HUDEP-2 (cell line): ENCODE data around the gene GNG13.
"Not testable (repeated sequence)": the region's sequence is repeated elsewhere in the genome, so short reads cannot be mapped to it uniquely, and the experiment has no call there.

Experiments
- DNase-seq, 76 experiments: peaks; one replicate each; lab custom pipeline; 2025; ENCODE audit not compliant: unreplicated experiment in 76 of 76; lab: John Stamatoyannopoulos, UW

The GNG13 gene

DNA sequence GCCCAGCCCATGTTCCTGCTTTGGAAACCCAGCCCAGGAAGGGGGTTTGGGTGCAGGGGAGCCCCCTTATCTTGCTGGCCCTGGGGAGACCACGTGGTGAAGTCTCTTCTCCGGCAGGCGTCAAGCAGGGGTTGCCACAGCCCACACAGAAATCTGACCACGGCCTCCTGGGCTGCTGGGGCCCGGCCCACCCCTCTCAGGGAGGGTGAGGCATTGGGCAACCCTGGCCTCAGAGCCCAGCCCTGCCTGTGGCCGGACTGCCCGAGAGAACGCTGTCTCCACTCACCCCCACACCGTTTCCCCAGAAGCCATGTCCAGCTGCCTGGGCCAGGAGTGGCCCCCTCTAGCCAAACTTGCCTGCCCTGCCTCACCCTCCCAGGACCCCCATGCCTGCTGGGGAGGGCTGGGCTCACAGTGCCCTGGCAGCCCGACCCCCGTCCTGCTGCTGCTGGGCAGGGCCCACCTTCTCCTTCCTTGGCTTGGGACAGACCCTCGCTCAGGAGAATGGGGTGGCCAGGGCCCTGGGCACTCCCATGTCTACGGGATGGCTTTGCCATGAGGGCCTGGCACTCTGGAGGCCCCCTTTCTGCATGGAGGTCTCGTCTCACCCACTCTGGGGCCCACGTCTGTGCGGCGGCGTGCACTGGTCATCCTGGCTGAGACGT is 19.1 kb downstream of the GNG13 start:
- no peak for DNase-seq

DNA sequence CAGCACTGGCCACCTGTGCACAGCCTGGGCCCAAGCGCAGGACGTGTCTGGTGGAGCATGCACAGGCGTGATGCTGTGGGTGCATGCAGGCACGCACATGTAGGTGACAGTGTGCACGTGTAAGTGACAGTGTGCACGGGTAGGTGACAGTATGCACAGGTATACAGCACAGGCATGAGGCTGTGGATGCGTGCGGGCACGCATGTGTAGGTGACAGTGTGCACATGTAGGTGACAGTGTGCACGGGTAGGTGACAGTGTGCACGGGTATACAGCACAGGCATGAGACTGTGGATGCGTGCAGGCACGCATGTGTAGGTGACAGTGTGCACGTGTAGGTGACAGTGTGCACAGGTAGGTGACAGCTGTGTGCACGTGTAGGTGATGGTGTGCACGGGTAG is 20.2 kb downstream of the GNG13 start:
- DNase-seq = no peak

DNA sequence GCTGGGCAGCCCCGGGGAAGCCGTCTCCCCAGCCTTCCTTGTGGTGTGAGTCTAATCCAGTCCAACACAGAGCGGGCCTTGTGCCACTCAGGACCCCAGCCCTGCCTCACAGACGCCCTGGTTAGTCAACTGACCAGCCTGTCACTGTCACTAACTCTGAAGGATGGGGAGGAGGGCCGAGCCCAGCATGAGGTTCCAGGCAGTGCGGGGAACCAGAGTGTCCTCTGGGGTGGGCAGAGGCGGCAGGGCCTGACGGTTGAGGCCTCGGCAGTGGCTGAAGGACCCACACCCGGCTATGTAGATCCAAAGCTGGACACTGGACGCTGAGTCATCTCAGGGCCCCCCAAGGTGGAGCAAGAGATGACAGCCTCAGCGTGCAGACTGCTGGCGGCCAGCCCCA is 21.0 kb downstream of the GNG13 start:
- DNase-seq = no peak

DNA sequence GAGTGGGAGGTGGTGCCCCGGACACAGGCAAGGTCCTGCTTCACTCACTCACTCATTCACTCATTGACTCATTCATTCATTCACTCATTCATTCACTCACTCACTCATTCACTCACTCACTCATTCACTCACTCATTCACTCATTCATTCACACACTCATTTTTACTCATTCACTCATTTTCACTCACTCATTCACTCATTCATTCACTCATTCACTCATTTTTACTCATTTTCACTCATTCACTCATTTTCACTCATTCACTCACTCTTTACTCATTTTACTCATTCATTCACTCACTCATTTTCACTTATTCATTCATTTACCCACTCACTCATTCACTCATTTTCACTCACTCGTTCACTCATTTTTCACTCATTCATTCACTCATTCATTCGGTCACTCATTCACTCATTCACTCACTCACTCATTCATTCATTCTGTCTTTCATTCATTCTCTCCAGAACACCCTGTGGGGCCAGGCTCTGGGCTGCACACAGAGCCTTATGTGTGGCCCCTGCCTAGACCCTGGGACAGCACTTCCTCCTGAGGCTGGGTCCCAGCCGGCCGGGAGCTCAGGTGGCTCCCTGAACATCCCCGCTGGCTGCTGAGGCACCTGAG is 21.5 kb downstream of the GNG13 start:
- no peak for DNase-seq

DNA sequence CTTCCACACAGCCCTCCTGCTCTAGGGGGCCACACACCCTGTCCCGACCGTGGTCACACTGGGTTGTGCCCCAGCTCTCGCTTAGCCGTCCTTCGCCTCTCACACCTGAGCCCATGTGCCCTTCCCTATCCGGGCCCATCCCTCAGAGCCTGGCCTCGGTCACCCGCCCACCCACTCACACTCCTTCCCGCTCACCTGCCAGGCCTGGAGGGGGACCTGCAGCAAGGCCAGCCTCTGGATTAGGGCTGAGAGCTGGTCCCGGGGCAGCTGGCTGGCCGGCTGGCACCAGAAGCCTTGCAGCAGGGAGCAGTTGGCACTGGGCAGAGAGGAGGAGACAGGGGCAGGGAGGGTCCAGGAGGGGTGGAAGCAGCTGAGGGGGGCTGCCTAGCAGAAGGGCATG is 22.1 kb downstream of the GNG13 start:
- no peak for DNase-seq

DNA sequence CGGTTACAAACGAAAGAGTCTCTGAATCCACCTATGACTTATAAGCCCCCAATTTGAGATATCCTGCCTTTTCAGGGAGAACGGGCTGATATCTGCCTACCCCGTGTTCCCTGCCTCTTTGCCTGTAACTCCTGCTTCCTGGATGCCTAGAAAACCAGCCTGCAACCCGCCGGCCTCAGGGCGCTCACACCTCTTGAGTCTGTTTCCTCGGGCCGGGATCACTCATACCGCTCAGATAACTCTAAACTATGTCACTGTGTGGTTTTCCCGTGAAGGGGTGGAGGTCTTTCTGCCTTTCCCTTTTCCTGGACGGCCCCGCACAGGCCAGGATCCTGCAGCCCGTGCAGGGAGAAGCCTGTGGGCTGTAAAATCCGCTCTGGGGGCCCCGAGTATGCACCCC is 22.7 kb downstream of the GNG13 start:
- no peak for DNase-seq

DNA sequence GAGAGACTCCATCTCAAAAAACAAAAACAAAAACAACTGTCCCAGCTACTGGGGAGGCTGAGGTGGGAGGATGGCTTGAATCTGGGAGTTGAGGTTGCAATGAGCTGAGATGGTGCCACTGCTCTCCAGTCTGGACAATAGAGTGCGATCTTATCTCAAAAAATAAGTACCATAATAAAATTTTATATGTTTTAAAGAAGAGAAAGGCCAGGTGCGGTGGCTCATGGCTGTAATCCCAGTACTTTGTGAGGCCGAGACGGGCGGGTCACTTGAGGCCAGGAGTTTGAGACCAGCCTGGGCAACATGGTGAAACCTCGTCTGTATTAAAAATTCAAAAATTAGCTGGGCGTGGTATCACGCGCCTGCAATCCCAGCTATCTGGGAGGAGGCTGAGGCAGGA is 23.7 kb downstream of the GNG13 start:
- no peak for DNase-seq

DNA sequence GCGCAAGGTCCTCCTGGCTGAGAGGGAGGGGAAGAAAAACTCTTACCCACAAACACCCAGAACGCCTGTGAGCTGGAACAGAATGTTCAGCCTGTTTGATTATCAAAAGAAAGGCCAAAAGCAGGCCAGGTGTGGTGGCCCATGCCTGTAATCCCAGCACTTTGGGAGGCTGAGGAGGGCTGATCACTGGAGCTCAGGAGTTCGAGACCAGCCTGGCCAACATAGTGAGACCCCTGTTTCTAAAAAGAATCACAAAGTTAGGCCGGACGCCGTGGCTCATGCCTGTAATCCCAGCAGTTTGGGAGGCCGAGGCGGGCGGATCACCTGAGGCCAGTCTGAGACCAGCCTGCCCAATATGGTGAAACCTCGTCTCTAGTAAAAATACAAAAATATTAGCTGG is 24.2 kb downstream of the GNG13 start:
- not testable (repeated sequence) for DNase-seq

DNA sequence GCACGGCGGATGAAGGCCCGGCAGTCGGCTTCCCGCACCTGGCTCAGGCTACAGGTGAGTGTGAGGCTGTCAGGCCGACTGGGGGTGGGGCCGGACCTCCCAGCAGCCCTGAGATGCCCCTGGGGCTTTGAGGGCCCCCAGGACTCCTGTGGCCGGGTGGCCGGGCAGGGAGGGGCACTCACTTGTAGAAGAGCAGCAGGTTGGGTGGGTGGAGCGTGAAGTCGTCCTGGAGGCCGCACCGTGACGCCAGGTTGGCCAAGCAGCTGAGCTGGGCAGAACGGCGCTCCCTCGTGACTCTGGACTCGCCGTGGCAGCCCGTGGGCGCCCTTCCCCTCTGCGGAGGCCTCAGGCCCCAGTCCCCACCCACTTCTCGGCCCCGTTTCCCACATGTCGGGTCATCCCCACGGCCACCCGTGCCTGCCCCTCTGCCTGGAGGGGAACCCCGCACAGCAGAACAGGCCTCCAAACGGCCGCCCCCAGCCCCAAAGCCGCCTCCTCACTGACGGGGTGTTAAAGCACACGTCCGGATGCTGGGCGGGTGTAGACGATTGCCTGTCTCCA is 25.2 kb downstream of the GNG13 start:
- DNase-seq = no peak

DNA sequence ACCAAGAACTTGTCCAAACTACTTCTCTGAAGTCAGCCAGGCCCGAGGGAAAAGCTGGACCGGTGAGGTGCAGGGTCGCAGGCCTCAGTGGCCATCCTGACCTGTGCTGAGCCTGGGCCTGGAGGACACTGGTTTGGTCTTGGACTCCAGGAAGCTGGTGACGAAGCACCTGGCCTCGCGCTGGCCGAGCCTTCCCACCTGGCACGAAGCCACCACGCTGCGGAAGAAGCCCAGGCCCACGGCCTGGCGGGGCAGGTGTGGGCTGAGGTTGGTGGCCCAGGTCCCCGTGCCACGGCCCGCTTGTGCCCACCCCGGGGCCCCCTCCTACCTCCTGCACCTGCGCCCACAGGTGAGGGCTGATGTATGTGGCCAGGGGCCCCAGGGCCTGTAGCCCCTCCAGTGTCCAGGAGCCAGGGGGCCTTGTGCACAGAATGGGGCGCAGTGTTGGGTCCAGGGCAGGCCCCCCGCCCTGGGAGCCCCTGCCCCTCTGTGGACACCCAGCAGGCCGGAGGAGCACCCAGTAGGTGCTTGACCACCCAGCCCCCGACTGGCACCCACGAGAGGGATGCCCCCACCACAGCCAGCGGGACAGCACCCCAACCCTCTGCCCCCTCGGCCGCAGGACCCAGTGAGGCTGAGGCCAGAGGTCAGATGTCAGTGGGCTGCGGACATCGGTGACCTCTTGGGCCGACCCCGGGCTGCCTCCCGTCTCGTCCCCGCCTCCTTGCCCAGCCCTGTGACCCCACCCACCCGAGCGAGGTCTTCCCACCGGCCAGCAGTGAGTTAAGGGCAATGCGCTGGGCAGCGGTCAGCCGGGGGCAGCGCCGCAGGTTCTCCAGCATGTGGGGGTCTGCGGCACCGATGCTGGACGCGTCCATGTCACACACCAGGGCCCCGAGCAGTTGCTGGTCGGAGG is 26.2 kb downstream of the GNG13 start:
- DNase-seq = no peak

DNA sequence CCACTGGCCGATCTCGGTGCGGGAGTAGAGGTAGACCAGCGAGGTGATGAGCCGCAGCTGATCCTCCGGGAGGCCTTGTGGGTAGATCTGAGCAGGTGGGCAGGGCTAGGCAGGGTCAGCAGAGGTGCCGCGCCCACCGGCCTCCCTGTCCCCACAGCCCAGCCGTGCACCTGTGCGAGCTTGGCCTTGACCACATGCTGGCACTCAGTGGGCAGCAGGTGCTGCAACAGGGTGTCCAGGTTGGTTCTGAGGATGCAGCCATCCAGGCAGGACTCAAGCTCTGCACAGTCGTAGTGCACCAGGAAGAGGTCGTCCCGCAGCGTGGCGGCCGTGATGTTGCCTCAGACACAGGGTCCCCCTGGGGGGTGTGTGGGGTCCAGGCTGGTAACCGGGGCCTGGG is 27.6 kb downstream of the GNG13 start:
- DNase-seq = no peak

DNA sequence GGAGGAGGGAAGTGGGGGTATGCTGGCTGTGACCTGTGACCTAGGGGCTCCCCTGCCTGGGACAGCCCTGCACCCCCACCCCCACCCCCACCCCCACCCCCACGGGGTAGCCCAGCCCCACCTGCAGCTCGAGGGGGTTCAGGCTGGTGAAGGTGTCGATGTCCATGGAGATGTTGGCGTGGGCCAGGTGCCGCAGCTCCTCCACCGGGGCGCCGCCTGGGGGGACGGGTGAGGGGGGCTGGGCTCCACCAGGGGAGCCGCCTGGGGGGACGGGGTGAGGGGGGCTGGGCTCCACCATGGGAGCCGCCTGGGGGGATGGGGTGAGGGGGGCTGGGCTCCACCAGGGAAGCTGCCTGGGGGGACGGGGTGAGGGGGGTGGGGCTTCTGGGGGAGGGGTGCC is 30.1 kb downstream of the GNG13 start:
- no peak for DNase-seq

DNA sequence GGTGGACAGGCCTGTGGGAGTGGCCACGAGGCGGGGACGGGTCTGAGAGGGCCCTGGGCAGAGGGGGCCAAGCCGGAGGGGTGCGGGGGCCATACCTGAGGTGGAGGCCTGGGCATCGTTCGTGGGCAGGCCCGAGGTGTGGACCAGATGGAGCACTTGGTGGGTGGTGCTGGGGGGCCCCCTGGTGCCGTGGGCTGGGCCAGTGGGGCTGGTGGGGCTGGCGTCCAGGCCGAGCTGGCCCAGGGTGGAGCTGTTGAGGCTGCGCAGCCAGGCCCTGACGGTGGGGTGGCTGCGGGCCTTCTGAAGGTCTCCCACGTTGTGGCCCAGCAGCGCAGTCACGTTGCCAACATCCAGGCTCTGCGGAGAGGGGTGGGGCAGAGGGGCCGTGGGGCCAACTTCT is 30.6 kb downstream of the GNG13 start:
- no peak for DNase-seq

DNA sequence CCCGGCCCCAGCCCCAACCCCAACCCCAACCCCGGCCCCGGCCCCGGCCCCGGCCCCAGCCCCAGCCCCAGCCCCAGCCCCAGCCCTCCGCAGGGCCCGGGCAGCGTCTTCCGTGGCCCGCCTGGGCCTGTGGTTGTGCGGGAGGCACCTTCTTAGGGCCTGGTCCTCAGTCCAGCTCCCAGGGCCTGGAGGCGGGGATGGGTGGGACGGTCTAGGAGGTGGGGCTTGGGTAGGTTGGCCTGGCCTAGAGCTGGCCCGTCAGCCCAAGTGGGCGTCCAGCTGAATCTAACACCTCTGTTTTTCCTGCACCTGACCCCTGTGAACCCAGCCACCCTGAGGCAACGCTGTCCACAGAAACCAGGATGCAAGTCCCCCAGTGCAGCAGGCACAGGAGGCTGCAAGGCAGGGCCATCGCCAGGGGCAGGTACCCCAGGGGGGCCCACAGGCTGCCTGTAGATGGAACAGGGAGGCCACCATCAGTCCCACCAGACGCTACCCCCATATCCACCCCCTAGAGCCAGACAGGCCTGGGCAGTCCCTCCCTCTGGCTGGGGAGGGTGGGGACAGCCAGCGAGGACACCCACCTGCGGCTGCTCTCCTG is 31.2 kb downstream of the GNG13 start:
- DNase-seq = no peak

DNA sequence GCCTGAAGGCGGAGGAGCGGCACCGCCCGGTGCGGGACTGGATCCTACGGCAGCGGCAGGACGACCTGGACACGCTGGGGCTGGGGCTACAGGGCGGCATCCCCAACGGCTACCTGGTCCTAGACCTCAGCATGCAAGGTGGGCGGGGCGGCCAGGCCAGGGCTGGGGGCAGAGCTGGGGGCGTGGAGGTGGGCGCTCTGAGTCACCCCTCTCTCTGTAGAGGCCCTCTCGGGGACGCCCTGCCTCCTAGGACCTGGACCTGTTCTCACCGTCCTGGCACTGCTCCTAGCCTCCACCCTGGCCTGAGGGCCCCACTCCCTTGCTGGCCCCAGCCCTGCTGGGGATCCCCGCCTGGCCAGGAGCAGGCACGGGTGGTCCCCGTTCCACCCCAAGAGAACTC is 32.1 kb downstream of the GNG13 start:
- DNase-seq = no peak

DNA sequence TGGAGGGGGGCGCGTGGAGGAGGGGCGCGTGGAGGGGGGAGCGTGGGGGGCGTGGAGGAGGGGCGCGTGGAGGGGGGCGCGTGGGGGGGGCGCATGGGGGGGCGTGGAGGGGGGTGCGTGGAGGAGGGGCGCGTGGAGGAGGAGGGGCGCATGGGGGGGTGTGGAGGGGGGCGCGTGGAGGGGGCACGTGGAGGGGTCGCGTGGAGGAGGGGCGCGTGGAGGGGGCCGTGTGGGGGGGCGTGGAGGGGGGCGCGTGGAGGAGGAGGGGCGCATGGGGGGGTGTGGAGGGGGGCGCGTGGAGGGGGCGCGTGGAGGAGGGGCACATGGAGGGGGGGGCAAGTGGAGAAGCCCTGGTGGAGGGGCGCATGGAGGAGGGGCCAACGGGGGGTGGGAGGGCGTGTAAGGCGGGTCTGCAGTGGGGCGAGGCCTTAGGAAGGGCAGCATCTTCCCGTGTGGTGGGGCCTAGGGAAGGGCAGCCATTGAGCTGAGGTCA is 32.7 kb downstream of the GNG13 start:
- DNase-seq = no peak

DNA sequence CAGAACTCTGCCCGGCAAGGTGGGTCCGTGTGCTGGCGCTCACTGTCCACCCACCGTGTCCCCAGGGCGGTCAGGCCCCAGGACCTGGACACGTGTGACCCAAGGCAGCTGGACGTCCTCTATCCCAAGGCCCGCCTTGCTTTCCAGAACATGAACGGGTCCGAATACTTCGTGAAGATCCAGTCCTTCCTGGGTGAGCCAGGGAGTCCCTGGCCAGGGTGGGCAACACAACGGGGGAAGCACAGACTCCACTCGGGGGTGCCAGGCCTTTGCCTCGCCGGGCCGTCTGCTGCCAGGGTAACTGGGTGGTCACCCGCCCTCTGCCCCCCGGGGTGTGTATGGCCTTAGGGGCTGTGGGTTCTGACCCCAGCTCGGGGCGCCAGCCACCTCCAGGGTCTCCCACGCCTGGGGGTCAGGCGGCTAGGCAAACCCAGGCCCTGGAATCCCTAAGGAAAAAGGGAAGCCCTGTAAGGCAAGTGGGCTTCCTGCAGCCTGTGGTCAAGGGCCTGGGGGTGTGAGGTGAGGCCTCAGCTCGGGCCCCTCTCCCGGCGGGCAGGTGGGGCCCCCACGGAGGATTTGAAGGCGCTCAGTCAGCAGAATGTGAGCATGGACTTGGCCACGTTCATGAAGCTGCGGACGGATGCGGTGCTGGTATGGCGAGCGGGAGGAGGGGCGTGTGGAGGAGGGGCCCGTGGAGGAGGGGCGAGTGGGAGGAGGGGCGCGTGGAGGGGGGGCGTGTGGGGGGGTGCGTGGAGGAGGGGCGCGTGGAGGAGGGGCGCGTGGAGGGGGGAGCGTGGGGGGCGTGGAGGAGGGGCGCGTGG is 33.5 kb downstream of the GNG13 start:
- no peak for DNase-seq

DNA sequence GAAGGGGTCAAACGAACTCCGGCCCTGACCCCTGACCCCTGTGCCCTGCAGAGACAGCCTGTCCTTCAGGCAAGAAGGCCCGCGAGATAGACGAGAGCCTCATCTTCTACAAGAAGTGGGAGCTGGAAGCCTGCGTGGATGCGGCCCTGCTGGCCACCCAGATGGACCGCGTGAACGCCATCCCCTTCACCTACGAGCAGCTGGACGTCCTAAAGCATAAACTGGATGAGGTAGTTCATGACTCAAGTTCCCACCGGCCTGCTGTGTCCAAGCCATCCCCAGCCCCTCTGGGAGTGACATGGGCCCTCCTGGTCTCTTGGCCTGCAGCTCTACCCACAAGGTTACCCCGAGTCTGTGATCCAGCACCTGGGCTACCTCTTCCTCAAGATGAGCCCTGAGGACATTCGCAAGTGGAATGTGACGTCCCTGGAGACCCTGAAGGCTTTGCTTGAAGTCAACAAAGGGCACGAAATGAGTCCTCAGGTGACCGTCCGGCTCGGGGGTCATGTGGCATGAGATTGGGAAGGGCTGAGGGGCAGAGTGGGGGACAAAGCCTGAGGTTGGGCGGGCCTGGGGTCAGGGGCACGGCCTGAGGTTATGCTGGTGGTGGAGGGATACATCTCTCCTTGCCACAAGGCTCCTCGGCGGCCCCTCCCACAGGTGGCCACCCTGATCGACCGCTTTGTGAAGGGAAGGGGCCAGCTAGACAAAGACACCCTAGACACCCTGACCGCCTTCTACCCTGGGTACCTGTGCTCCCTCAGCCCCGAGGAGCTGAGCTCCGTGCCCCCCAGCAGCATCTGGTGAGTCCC is 34.3 kb downstream of the GNG13 start:
- no peak for DNase-seq

DNA sequence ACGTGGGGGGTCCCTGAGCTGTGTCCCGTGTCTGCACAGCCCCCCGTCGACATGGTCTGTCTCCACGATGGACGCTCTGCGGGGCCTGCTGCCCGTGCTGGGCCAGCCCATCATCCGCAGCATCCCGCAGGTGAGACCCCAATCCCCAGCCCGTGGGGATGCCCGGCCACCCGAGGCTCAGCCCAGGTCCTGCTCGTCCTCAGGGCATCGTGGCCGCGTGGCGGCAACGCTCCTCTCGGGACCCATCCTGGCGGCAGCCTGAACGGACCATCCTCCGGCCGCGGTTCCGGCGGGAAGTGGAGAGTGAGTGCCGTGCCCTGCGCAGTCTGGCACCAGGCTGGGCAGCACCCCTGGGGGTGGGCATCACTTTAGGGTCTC is 35.1 kb downstream of the GNG13 start:
- no peak for DNase-seq
